GM18867 (cell line): ENCODE measurements around the gene PIF1.

Experiments used
- ATAC-seq: cut with Tn5 transposase; IDR thresholded peaks from one replicate; pipeline ENCODE4 v1.9.1; 2021; ENCODE audit warnings: mild to moderate bottlenecking, moderate library complexity; ENCODE audit not compliant: unreplicated experiment

The PIF1 gene

GRCh38 chr15:64825431-64826294 is at the start of gene PIF1:
PIF1 (minus strand) TSS chr15:64825647; CDS start chr15:64824335, 1,312 bp downstream.
- peak; percentile 73 for ATAC-seq

GRCh38 chr15:64870353-64870752 is 44.9 kb upstream of the PIF1 start:
- ATAC-seq: no peak

- no peak for ATAC-seq
Observed at GRCh38 chr15:64869501-64869900, 44.1 kb upstream of the PIF1 start.

- no peak for ATAC-seq
Observed at GRCh38 chr15:64865998-64866520, 40.6 kb upstream of the PIF1 start.

- ATAC-seq: no peak
Observed at GRCh38 chr15:64865126-64865997, 39.9 kb upstream of the PIF1 start.

- ATAC-seq: no peak
Observed at GRCh38 chr15:64864068-64864467, 38.6 kb upstream of the PIF1 start.

- no peak for ATAC-seq
Observed at GRCh38 chr15:64862408-64862807, 37.0 kb upstream of the PIF1 start.

- no peak for ATAC-seq
Observed at GRCh38 chr15:64861960-64862359, 36.5 kb upstream of the PIF1 start.

- no peak for ATAC-seq
Observed at GRCh38 chr15:64861331-64861730, 35.9 kb upstream of the PIF1 start.

- ATAC-seq: no peak
Observed at GRCh38 chr15:64859226-64859625, 33.8 kb upstream of the PIF1 start.

GRCh38 chr15:64858021-64858575 is 32.7 kb upstream of the PIF1 start:
- ATAC-seq: no peak

GRCh38 chr15:64857421-64857820 is 32.0 kb upstream of the PIF1 start:
- ATAC-seq: no peak

- ATAC-seq: no peak
Observed at GRCh38 chr15:64856429-64857145, 31.1 kb upstream of the PIF1 start.

- no peak for ATAC-seq
Observed at GRCh38 chr15:64855205-64855975, 29.9 kb upstream of the PIF1 start.

- no peak for ATAC-seq
Observed at GRCh38 chr15:64854526-64854925, 29.1 kb upstream of the PIF1 start.

- no peak for ATAC-seq
Observed at GRCh38 chr15:64854041-64854440, 28.6 kb upstream of the PIF1 start.

- no peak for ATAC-seq
Observed at GRCh38 chr15:64851503-64851840, 26.0 kb upstream of the PIF1 start.

- ATAC-seq: no peak
Observed at GRCh38 chr15:64850778-64851502, 25.5 kb upstream of the PIF1 start.
